T-helper 1 cell treated with Interleukin-12 subunit alpha and Interleukin-12 subunit beta and Interleukin-4 antibody, amounts not matched to agents 30 ng/mL and 1 ng/mL, for 36 hours (primary cell): Measurements from ENCODE around the gene FAM167B. TPM values are rescaled to one million over a fixed set of nuclear protein-coding genes. Genes with fewer than 3 reads are reported as not detected.

Source experiments
- intact Hi-C: fragments of 100-400 bp; cut with micrococcal nuclease; formaldehyde crosslinking; loops from one replicate; pipeline ENCODE4 v1.15.1; 2024
- total RNA-seq: library from RNA; stranded (reverse); gene quantifications from 2 replicates; pipeline ENCODE4 v1.2.3, GENCODE V29; 2022

FAM167B gene
- total RNA-seq, 1 donor from 2014 or later, result 0.22 TPM

GRCh38 chr1:32221980-32222755, 24.9 kb upstream of the FAM167B start, which contains the start of the genes EIF3I and TMEM234:
Gene EIF3I, plus strand, starts transcription at chr1:32222407. Its CDS starts 35 bp downstream, at chr1:32222442.
Gene TMEM234, minus strand, starts transcription at chr1:32222353. Its CDS starts 31 bp downstream, at chr1:32222322.
- intact Hi-C loops, result loop anchor here (1.0 to 2.0 kb wide), 10 partner anchors 17 to 172 kb away; partner anchors contain the start of genes BSDC1, CCDC28B, IQCC and KPNA6

GRCh38 chr1:32223683-32224082, 23.3 kb upstream of the FAM167B start:
- intact Hi-C loops, result loop anchor here (2.0 kb wide), 1 partner anchor 17 kb away; no protein-coding TSS in a partner anchor

GRCh38 chr1:32224285-32224684, 22.7 kb upstream of the FAM167B start:
- intact Hi-C loops, result no loop called here

GRCh38 chr1:32228771-32229170, 18.3 kb upstream of the FAM167B start:
- intact Hi-C loops, result no loop called here

- intact Hi-C loops, result no loop called here
Measured at GRCh38 chr1:32231843-32232432, 15.1 kb upstream of the FAM167B start.

GRCh38 chr1:32232558-32233304, 14.3 kb upstream of the FAM167B start:
- intact Hi-C loops, result no loop called here

GRCh38 chr1:32234792-32235191, 12.2 kb upstream of the FAM167B start:
- intact Hi-C loops, result no loop called here

- intact Hi-C loops, result no loop called here
Measured at GRCh38 chr1:32239337-32239736, 7.7 kb upstream of the FAM167B start.

GRCh38 chr1:32239790-32240139, 7.3 kb upstream of the FAM167B start:
- intact Hi-C loops, result loop anchor here (2.0 kb wide), 1 partner anchor 17 kb away; the partner anchor contains the start of genes EIF3I and TMEM234

- intact Hi-C loops, result loop anchor here (2.0 kb wide), 1 partner anchor 18 kb away; the partner anchor contains the start of genes EIF3I and TMEM234
Measured at GRCh38 chr1:32240140-32240951, 6.7 kb upstream of the FAM167B start.

- intact Hi-C loops, result loop anchor here (1.0 to 2.0 kb wide), 2 partner anchors 9 to 18 kb away; partner anchors contain the start of genes EIF3I and TMEM234
Measured at GRCh38 chr1:32241001-32241763, 5.8 kb upstream of the FAM167B start.

- intact Hi-C loops, result no loop called here
Measured at GRCh38 chr1:32242341-32242851, 4.6 kb upstream of the FAM167B start.

GRCh38 chr1:32247452-32247851, 430 bp downstream of the FAM167B start:
- intact Hi-C loops, result no loop called here

- intact Hi-C loops, result no loop called here
Measured at GRCh38 chr1:32247983-32248889, 1.2 kb downstream of the FAM167B start.

GRCh38 chr1:32249831-32250525, 3.0 kb downstream of the FAM167B start:
- intact Hi-C loops, result loop anchor here (1.0 to 10.0 kb wide), 8 partner anchors 9 to 308 kb away; partner anchors contain the start of genes CCDC28B, EIF3I, KHDRBS1 and TMEM234

GRCh38 chr1:32250893-32251716, 4.1 kb downstream of the FAM167B start, which contains the start of gene LCK:
Gene LCK, plus strand, starts transcription at chr1:32251265. Its CDS starts 23,065 bp downstream, at chr1:32274330.
- intact Hi-C loops, result loop anchor here (1.0 to 10.0 kb wide), 8 partner anchors 10 to 309 kb away; partner anchors contain the start of genes CCDC28B, EIF3I, KHDRBS1 and TMEM234
